ENCODE data around the gene SYVN1. TPM values are rescaled to one million over a fixed set of nuclear protein-coding genes. Genes with fewer than 3 reads are reported as not detected.
"Not testable (repeated sequence)": the region's sequence is repeated elsewhere in the genome, so short reads cannot be mapped to it uniquely, and the experiment has no call there.

The SYVN1 gene
- total RNA-seq, 1 donor from 2014 or later, result 42.5 TPM

DNA sequence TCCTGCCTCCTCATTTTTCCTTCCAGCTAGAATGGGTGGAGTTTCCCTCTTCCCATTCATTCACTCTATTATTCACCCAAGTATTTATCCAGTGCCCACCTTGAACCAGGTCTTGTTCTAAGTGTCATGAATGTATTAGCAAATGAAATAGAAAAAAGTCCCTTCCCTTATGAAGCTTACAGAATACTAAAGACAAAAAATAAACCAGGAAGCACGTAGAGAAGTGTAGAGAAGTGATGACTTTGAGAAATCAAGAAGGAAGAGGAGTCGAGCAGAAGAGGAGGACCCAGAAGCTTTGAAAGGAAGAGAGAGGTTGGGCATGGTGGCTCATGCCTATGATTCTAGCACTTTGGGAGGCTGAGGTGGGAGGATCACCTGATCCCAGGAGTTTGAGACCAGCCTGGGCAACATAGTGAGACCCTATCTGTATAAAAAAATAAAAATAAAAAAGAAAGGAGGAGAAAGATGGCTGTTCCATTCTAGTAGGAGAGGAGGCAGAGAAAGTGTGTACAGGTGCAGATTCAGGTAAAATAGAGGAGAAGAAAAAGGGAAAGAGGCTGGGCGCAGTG is 17.1 kb upstream of the SYVN1 start:
- Histone ChIP-seq H3K4me1 (peaks cover 20% of the 10 kb centered on the region), H3K27ac (peak overlapping the region; percentile 49), H3K9me3 (no peaks in the 10 kb centered on the region), H3K36me3 (no peaks in the 10 kb centered on the region), H3K27me3 (no peaks in the 10 kb centered on the region), H3K4me3 (no peak overlapping the region)
- no peak for TF ChIP-seq CTCF (IDR thresholded peaks at IDR 0.05)
- TF ChIP-seq POLR2A (IDR thresholded peaks at IDR 0.05), result no peak
- no peak for TF ChIP-seq POLR2AphosphoS5 (IDR thresholded peaks at IDR 0.05; ENCODE audit: insufficient read depth in 1 of 2, low read depth in 1 of 2)
- intact Hi-C loops (cut with DNase I), result no loop called here
- DNase-seq (ENCODE audit: extremely low spot score in 2 of 2), result no peak

- H3K36me3 ChIP-seq, result no peaks in the 10 kb centered on the region
- H3K27me3 ChIP-seq, result no peaks in the 10 kb centered on the region
- no peaks in the 10 kb centered on the region for H3K9me3 ChIP-seq
- intact Hi-C loops (cut with DNase I), result no loop called here
- H3K27ac ChIP-seq, result peak overlapping the region; percentile 49
- DNase-seq (ENCODE audit: extremely low spot score in 2 of 2), result peak in 1 of 2 donors; percentile 90
- H3K4me3 ChIP-seq, result no peak overlapping the region
- peaks cover 20% of the 10 kb centered on the region for H3K4me1 ChIP-seq
- TF ChIP-seq POLR2AphosphoS5 (IDR thresholded peaks at IDR 0.05; ENCODE audit: insufficient read depth in 1 of 2, low read depth in 1 of 2), result peak in 1 of 2 donors; percentile 72
- TF ChIP-seq POLR2A (IDR thresholded peaks at IDR 0.05), result no peak
Observed at GRCh38 chr11:65150509-65151299, 16.4 kb upstream of the SYVN1 start.

- intact Hi-C loops (cut with DNase I); H3K4me3 ChIP-seq; H3K27me3 ChIP-seq; DNase-seq (ENCODE audit: extremely low spot score in 2 of 2); H3K36me3 ChIP-seq; H3K9me3 ChIP-seq: not testable (repeated sequence)
- Histone ChIP-seq H3K4me1 (peaks cover 20% of the 10 kb centered on the region), H3K27ac (peak overlapping the region; percentile 49)
Observed at GRCh38 chr11:65150131-65150508, 15.8 kb upstream of the SYVN1 start.

DNA sequence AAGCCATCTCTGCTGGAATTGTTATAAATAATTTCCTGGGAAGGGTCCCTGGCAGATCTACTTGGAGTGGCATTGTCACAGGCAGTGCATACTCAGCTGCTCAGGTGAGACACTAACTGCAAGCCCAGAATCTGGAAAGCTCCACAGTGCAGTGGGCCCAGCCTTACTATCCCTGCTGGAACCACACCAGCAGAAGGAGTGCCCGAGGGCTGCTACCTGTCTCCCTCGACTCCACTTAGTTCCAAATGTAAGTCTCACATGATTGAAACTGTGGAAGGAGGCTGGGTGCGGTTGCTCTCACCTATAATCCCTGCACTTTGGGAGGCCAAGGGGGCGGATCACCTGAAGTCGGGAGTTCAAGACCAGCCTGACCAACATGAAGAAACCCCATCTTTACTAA is 14.3 kb upstream of the SYVN1 start:
- H3K9me3 ChIP-seq, result no peaks in the 10 kb centered on the region
- no peak for DNase-seq (ENCODE audit: extremely low spot score in 2 of 2)
- H3K4me1 ChIP-seq, result peaks cover 20% of the 10 kb centered on the region
- H3K27ac ChIP-seq, result no peak overlapping the region
- H3K36me3 ChIP-seq, result no peaks in the 10 kb centered on the region
- intact Hi-C loops (cut with DNase I), result no loop called here
- no peak for TF ChIP-seq POLR2A (IDR thresholded peaks at IDR 0.05)
- TF ChIP-seq POLR2AphosphoS5 (IDR thresholded peaks at IDR 0.05; ENCODE audit: insufficient read depth in 1 of 2, low read depth in 1 of 2), result no peak
- TF ChIP-seq CTCF (IDR thresholded peaks at IDR 0.05), result no peak
- H3K4me3 ChIP-seq, result no peak overlapping the region
- H3K27me3 ChIP-seq, result no peaks in the 10 kb centered on the region

GRCh38 chr11:65147352-65148075 is 13.2 kb upstream of the SYVN1 start:
- Histone ChIP-seq H3K27me3 (no peaks in the 10 kb centered on the region), H3K4me1 (peaks cover 20% of the 10 kb centered on the region), H3K9me3 (no peaks in the 10 kb centered on the region), H3K27ac (no peak overlapping the region), H3K36me3 (no peaks in the 10 kb centered on the region), H3K4me3 (no peak overlapping the region)
- TF ChIP-seq POLR2A (IDR thresholded peaks at IDR 0.05) (no peak), POLR2AphosphoS5 (IDR thresholded peaks at IDR 0.05; ENCODE audit: insufficient read depth in 1 of 2, low read depth in 1 of 2) (no peak), CTCF (IDR thresholded peaks at IDR 0.05) (no peak)
- intact Hi-C loops (cut with DNase I), result no loop called here
- DNase-seq (ENCODE audit: extremely low spot score in 2 of 2), result no peak
